HepG2 (cell line): ENCODE measurements around the gene PLGRKT. TPM values are rescaled to one million over a fixed set of nuclear protein-coding genes. Genes with fewer than 3 reads are reported as not detected.

Source experiments
- ARHGAP35 ChIP-seq: sonication (generic); formaldehyde crosslinking; IDR thresholded peaks from 2 replicates; pipeline ENCODE4 v1.9.0; 2022; ENCODE audit warnings: mild to moderate bottlenecking, inconsistent platforms, moderate library complexity, missing genetic modification reagents, borderline replicate concordance
- GLI4 ChIP-seq: sonication (generic); formaldehyde crosslinking; IDR thresholded peaks from 2 replicates; pipeline ENCODE4 v1.5.1; 2020; ENCODE audit warnings: missing genetic modification reagents, mild to moderate bottlenecking, moderate library complexity, borderline replicate concordance
- IKZF4 ChIP-seq: sonication (generic); formaldehyde crosslinking; IDR thresholded peaks from 2 replicates; pipeline ENCODE4 v1.5.1; 2020; ENCODE audit warnings: borderline replicate concordance, mild to moderate bottlenecking, low read depth, missing genetic modification reagents; ENCODE audit errors: not compliant biosample characterization
- KLF9 ChIP-seq: IDR thresholded peaks from 2 replicates; pipeline ENCODE4 v1.6.1; 2016; ENCODE audit warnings: low read depth
- MAF1 ChIP-seq: sonication (generic); formaldehyde crosslinking; IDR thresholded peaks from 2 replicates; pipeline ENCODE4 v1.5.0; 2020; ENCODE audit warnings: missing genetic modification reagents, borderline replicate concordance
- MED8 ChIP-seq: sonication (generic); formaldehyde crosslinking; IDR thresholded peaks from 2 replicates; pipeline ENCODE4 v1.8.1; 2023; ENCODE audit warnings: mild to moderate bottlenecking, missing genetic modification reagents; ENCODE audit not compliant: insufficient replicate concordance
- MEF2D ChIP-seq: sonication (generic); formaldehyde crosslinking; IDR thresholded peaks from 2 replicates; pipeline ENCODE4 v1.5.1; 2020; ENCODE audit warnings: mild to moderate bottlenecking, missing genetic modification reagents
- RAD21 ChIP-seq: fragments of 450-650 bp; formaldehyde crosslinking; IDR thresholded peaks from 2 replicates; pipeline ENCODE4 v1.5.0; 2020; ENCODE audit warnings: mild to moderate bottlenecking
- SIX1 ChIP-seq: sonication (generic); formaldehyde crosslinking; IDR thresholded peaks from 2 replicates; pipeline ENCODE4 v1.4.0; 2020; ENCODE audit warnings: missing genetic modification reagents, borderline replicate concordance
- ZBTB8A ChIP-seq: sonication (generic); formaldehyde crosslinking; IDR thresholded peaks from 2 replicates; pipeline ENCODE4 v1.4.0; 2020; ENCODE audit warnings: mild to moderate bottlenecking, low read depth, missing genetic modification reagents, borderline replicate concordance
- ZFP36L1 ChIP-seq: sonication (generic); formaldehyde crosslinking; IDR thresholded peaks from 2 replicates; pipeline ENCODE4 v1.8.0; 2022; ENCODE audit warnings: mild to moderate bottlenecking, missing genetic modification reagents, moderate library complexity
- ZNF556 ChIP-seq: sonication (generic); formaldehyde crosslinking; IDR thresholded peaks from 2 replicates; pipeline ENCODE4 v1.4.0; 2020; ENCODE audit warnings: mild to moderate bottlenecking, missing genetic modification reagents, borderline replicate concordance
- polyA plus RNA-seq, 8 experiments: library from polyadenylated mRNA; depleted of rRNA in 3 of 8; stranded (reverse) in 7 of 8; unstranded in 1 of 8; fragments of >200 nt; fragmentation: Illumina TruSeq in 4 of 8; extraction: Trizol in 4 of 8; gene quantifications; 2 replicates each; pipeline versions ENCODE4 v1.2.1 to v1.2.3, GENCODE V29; 2011 to 2016; ENCODE audit warnings: low read depth in 4 of 8, missing spikeins in 1 of 8, mixed read lengths in 1 of 8; ENCODE audit not compliant: insufficient read depth in 1 of 8
- total RNA-seq, 5 experiments: library from RNA; depleted of rRNA; stranded (reverse); fragments of >200 nt; fragmentation: Illumina TruSeq; extraction: Trizol; gene quantifications; 2 replicates each; pipeline ENCODE4 v1.2.3, GENCODE V29; 2016; ENCODE audit warnings: low read depth in 1 of 5
- TF ChIP-seq, protein P1 (sequence below): sonication (generic); formaldehyde crosslinking; IDR thresholded peaks from 2 replicates; pipeline ENCODE4 v1.5.0; 2020; ENCODE audit warnings: missing genetic modification reagents, mild to moderate bottlenecking, borderline replicate concordance
- TF ChIP-seq, protein P2 (sequence below): conservative IDR thresholded peaks from 2 replicates; pipeline ENCODE4 v1.6.1; 2018; ENCODE audit warnings: missing genetic modification reagents
- TF ChIP-seq, protein P3 (sequence below): sonication (generic); formaldehyde crosslinking; IDR thresholded peaks from 2 replicates; pipeline ENCODE4; 2020; ENCODE audit warnings: missing genetic modification reagents, mild to moderate bottlenecking, borderline replicate concordance
- TF ChIP-seq, protein P4 (sequence below): sonication (generic); formaldehyde crosslinking; IDR thresholded peaks from 2 replicates; pipeline ENCODE4 v1.4.0; 2020; ENCODE audit warnings: missing genetic modification reagents

PLGRKT gene
- total and polyA plus RNA-seq, 2 of the 13 experiments (the other 11 are each of a cell fraction or from before 2014, with no cell fraction given): 5.0 to 15.8 TPM

DNA sequence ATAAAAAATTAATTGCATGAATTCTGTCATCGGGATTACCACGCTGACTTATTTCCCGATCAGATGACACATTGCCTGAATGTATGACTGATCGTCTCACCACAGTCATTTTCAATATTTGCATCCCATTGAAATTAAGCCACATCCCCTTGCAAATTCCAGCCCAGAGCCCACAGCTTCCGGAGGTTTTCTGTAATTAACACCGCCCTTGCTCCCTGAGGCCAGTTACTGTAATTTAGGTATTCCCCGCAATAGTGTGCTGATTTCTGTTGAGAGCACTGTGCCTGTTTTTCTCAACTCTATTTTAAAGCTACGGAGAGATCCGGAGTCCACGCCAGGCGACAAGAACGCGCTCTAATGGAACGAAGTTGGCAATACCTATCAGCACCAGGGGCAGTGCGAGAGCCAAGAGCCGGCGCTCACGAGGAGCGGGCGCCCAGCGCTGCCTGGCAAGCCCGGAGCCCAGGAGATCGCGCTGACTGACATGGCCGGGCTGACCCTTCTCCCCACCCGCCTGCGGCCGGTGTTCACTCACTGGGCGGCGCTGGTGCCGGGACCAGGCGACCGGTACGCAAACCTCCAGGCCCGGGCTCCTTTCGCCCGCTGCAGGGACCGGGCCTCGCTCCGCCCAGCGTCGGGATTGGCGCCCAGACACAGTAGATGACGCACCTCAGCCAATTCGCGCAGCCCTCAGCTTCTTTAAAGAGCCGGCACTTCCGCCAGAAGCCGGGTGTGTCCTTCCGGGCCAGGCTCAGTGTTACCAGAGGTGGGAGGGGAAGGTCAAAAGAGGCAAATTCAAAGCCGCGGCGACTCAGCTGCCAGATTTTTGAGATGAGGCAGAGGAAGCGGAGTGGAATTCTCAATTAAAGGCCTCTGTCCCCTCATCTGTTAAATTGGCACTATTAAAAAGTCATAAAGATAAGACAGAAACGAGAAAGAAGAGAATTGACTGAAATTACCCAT, at the start of gene PLGRKT (continued):
- TF ChIP-seq GLI4 (CRISPR knock-in tag) (no peak), MAF1 (0 out of 2 replicates have a peak, but pooled peaks have one; percentile 73), MEF2D (CRISPR knock-in tag) (peak; percentile 79; the same call in 1 of the 2 replicates), RAD21 (CRISPR knock-in tag) (0 out of 2 replicates have a peak, but pooled peaks have one; percentile 39), ZBTB8A (CRISPR knock-in tag) (peak; percentile 43; the same call in 1 of the 2 replicates), KLF9 (CRISPR knock-in tag) (no peak), ZNF556 (CRISPR knock-in tag) (peak; percentile 81; the same call in 1 of the 2 replicates), IKZF4 (no peak), MED8 (CRISPR knock-in tag) (peak; percentile 61), SIX1 (CRISPR knock-in tag) (no peak), ZFP36L1 (CRISPR knock-in tag) (peak; percentile 90), ARHGAP35 (CRISPR knock-in tag) (no peak)
- TF ChIP-seq, protein P1, sequence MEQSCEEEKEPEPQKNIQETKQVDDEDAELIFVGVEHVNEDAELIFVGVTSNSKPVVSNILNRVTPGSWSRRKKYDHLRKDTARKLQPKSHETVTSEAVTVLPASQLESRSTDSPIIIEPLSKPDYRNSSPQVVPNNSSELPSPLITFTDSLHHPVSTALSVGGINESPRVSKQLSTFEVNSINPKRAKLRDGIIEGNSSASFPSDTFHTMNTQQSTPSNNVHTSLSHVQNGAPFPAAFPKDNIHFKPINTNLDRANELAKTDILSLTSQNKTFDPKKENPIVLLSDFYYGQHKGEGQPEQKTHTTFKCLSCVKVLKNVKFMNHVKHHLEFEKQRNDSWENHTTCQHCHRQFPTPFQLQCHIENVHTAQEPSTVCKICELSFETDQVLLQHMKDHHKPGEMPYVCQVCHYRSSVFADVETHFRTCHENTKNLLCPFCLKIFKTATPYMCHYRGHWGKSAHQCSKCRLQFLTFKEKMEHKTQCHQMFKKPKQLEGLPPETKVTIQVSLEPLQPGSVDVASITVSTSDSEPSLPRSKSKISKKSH (CRISPR knock-in tag): 0 out of 2 replicates have a peak, but pooled peaks have one; percentile 52
- TF ChIP-seq, protein P2, sequence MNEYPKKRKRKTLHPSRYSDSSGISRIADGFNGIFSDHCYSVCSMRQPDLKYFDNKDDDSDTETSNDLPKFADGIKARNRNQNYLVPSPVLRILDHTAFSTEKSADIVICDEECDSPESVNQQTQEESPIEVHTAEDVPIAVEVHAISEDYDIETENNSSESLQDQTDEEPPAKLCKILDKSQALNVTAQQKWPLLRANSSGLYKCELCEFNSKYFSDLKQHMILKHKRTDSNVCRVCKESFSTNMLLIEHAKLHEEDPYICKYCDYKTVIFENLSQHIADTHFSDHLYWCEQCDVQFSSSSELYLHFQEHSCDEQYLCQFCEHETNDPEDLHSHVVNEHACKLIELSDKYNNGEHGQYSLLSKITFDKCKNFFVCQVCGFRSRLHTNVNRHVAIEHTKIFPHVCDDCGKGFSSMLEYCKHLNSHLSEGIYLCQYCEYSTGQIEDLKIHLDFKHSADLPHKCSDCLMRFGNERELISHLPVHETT: 0 out of 2 replicates have a peak, but pooled peaks have one; percentile 30
- TF ChIP-seq, protein P3, sequence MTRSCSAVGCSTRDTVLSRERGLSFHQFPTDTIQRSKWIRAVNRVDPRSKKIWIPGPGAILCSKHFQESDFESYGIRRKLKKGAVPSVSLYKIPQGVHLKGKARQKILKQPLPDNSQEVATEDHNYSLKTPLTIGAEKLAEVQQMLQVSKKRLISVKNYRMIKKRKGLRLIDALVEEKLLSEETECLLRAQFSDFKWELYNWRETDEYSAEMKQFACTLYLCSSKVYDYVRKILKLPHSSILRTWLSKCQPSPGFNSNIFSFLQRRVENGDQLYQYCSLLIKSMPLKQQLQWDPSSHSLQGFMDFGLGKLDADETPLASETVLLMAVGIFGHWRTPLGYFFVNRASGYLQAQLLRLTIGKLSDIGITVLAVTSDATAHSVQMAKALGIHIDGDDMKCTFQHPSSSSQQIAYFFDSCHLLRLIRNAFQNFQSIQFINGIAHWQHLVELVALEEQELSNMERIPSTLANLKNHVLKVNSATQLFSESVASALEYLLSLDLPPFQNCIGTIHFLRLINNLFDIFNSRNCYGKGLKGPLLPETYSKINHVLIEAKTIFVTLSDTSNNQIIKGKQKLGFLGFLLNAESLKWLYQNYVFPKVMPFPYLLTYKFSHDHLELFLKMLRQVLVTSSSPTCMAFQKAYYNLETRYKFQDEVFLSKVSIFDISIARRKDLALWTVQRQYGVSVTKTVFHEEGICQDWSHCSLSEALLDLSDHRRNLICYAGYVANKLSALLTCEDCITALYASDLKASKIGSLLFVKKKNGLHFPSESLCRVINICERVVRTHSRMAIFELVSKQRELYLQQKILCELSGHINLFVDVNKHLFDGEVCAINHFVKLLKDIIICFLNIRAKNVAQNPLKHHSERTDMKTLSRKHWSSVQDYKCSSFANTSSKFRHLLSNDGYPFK (CRISPR knock-in tag): peak; percentile 65; the same call in 1 of the 2 replicates
- TF ChIP-seq, protein P4, sequence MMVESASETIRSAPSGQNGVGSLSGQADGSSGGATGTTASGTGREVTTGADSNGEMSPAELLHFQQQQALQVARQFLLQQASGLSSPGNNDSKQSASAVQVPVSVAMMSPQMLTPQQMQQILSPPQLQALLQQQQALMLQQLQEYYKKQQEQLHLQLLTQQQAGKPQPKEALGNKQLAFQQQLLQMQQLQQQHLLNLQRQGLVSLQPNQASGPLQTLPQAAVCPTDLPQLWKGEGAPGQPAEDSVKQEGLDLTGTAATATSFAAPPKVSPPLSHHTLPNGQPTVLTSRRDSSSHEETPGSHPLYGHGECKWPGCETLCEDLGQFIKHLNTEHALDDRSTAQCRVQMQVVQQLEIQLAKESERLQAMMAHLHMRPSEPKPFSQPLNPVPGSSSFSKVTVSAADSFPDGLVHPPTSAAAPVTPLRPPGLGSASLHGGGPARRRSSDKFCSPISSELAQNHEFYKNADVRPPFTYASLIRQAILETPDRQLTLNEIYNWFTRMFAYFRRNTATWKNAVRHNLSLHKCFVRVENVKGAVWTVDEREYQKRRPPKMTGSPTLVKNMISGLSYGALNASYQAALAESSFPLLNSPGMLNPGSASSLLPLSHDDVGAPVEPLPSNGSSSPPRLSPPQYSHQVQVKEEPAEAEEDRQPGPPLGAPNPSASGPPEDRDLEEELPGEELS (CRISPR knock-in tag): no peak
